HG03354 (cell line): Measurements from ENCODE around the gene GLYR1.
A peak's percentile ranks its signal among the peaks of the same experiment; 100 is the strongest.
"Not testable (repeated sequence)": the region's sequence is repeated elsewhere in the genome, so short reads cannot be mapped to it uniquely, and the experiment has no call there.

ENCODE experiments used
- ATAC-seq: cut with Tn5 transposase; IDR thresholded peaks from one replicate; pipeline ENCODE4 v1.9.1; 2021; ENCODE audit warnings: mild to moderate bottlenecking; ENCODE audit not compliant: unreplicated experiment, poor library complexity, severe bottlenecking

GLYR1 gene

GRCh38 chr16:4846901-4847773 lies at the start of gene GLYR1, which contains the start of gene UBN1:
TSS of gene GLYR1 (minus strand) at chr16:4847288. CDS start at chr16:4847265, 23 bp downstream.
TSS of gene UBN1 (plus strand) at chr16:4847481. CDS start at chr16:4852918, 5,437 bp downstream.
- ATAC-seq: peak; percentile 88

DNA sequence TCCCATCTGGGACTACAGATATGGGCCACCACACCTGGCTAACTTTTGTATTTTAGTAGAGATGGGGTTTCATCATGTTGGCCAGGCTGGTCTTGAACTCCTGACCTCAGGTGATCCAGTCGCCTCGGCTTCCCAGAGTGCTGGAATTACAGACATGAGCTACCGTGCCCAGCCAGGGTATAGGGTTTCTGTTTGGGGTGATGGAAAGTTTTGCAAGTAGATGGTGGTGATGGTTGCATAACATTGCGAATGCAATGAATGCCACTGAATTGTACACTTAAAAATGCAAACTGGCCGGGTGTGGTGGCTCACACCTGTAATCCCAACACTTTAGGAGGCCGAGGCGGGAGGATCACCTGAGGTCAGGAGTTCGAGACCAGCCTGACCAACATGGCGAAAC lies 49.7 kb upstream of the GLYR1 start:
- ATAC-seq: not testable (repeated sequence)

DNA sequence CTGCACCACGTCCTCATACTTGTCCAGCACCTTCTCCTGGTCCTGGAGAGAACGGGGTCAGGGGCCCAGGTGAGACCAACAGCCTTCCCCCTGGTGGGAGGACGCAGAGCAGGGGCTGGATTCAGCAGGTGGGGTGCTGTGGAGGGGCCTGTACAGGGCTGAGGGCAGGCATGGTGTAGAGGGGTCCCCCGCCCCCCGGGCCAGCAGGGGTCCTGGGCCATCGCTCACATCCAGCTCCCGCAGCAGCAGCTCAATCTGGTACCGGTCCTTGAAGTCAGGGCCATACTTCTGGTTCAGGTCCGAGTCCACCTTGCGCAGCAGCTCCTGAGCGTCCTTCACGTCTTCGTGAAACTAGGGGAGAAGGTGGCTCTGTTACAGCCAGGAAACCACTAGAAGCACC lies 48.3 kb upstream of the GLYR1 start:
- ATAC-seq: no peak

DNA sequence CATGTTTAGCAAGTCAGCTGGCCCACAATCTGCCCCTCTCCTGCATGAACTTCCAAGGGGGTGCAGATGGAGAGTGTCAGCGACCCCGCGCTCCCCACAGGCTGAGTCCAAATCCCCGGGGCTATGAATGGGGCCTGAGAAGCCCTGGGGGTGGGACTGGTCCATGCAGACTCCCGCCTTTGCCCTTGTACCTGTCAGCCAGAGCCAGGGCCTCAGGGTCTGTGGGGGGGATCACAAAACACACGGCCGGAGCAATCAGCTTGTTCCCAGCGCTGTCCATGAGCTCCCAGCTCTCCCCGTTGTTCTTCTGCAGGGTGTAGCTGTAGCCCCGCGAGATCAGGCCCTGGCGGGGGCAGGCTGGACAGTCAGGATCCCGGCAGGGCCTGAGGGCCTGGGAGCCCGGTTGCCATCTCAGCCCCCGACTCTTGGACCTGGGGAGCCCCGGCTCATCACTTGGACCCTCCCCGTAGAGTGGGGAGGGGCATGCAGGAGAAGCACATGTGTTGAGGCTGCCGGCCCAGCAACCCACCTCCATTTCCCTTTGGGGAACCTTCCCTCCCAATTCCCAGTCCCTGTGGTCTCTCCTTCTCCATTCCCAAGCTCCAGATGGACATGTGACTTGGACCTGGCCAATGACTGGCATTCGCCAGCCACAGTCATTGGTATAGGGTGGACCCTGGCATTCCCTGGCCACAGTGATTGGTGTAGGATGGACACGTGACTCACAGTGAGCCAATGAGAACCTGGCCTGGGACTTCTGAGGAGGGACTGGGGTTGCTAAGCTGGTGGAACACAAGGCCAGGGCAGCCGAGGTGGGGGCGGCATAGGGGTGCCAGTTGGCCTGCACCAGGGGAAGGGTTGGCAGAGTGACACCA lies 47.4 kb upstream of the GLYR1 start:
- no peak for ATAC-seq

- no peak for ATAC-seq
Observed at GRCh38 chr16:4893103-4893862, 46.2 kb upstream of the GLYR1 start.

DNA sequence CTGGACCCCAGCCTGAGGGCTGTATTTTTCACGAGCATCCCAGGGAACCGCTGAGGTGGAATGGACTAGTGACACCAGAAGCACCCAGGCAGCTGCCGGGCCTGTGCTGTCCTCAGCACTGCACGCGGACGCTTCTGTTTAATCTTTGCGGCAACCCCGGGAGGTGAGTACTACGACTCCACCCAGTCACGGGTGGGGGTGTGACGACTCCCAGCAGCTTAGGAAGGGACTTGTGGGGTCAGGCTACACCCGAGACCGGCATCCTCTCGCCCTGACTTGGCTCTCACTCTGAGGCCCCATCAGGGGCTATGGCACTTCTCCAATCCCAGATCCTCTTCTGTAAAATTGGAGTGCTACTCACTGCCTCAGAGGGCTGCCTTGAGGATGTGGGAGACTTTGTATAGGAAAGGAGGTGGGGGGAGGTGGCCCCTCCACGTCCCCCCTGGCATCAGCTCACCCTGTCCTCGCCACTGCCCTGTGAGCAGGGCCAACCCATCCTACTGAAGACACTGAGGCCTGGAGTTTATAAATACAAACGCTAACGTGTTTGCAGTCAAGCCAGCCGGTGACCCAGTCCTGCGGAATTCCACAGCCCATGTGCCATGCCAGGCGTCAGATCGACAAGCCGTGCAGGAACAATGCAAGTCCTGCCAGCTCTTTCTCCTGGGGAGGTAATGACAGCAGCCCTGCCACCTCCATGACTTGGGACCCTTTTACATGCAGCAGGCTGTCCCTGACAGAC lies 45.4 kb upstream of the GLYR1 start:
- ATAC-seq: no peak

DNA sequence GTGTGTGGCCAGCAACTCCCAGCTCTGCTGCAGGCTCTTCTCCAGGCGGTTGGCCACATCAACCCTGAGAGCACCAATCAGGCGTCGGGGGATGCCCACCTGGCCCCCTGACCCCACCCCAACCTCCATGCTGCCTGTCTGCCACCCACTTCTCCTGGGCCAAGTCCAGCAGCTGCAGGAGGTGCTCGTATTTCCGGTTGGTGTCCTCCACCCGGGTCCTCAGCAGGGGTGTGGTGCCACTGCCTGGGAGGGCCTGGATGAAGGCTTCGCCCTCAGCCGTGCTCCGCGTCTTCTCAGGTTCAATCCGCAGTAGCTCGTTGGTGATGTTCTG lies 44.8 kb upstream of the GLYR1 start:
- no peak for ATAC-seq

DNA sequence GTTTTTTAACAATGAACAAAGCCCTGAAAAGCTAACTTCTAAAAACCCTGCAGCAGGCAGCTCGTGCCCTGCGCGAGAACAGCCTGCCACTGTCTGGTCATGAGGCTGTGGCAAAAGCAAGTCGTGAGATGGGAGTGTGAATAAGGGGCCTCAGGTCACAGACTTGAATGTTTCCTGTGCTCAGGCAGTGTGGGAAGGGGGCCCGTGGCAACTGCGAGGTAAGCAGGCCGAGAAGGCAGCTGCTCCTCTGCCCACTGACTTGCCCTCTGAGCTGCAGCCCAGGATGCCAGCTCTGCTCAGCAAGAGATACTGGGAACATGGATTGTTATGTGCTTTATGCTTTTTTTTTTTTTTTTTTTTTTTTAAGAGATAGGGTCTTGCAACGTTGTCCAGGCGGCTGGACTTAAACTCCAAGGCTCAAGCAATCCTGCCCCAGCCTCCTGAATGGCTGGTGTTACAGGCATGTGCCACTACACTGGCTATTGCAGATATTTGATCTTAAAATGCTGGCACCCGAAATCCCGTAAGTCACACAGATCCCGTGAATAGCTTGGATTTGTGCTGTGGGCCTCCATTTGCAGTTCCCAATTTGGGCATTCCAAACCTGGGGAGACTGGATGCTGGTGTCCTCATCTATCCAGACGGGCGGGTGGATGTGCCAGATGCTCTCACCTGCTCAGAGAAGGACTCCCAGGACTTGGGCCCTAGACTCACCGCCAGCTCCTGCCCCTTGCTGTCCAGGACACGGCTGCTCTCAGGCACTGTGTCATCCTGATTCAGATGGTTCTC lies 44.2 kb upstream of the GLYR1 start:
- ATAC-seq: no peak

DNA sequence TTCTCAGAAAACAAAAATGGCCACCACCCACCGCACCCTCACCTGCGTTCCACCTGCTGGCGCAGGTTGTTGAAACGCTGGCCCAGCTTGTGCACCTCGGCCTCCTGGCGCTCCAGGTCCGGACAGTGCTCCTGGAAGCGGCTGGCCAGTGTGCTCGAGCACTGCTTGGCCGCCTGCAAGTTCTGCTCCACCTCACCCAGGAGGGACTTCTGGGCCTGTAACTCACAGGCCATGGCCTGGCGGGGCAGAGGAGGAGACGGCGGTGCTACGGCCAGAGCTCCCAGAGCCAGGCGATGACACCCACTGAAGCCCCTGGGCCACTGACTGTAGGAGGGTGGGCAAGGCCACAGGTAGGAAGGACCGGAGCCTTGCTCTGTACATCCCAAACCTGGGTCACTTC lies 43.6 kb upstream of the GLYR1 start:
- ATAC-seq: no peak

DNA sequence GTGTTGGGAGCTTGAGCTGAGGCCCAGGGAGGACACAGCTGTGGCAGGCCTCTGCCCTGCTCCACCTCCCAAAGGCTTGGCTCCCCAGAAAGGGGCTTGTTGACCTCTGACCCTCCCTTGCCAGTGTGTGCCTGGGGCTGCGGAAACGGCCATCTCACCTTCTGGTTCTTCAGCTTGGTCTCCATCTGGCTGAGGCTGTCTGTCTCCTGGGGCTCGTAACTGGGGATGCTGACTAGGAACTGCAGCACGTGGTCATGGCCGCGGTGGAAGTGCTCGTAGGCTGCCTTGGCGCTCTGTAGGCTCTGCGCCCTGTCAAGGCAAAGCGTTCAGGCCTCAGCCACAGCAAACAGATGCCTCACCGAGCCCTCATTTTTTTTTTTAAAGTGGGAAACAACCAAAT lies 42.9 kb upstream of the GLYR1 start:
- ATAC-seq: no peak

DNA sequence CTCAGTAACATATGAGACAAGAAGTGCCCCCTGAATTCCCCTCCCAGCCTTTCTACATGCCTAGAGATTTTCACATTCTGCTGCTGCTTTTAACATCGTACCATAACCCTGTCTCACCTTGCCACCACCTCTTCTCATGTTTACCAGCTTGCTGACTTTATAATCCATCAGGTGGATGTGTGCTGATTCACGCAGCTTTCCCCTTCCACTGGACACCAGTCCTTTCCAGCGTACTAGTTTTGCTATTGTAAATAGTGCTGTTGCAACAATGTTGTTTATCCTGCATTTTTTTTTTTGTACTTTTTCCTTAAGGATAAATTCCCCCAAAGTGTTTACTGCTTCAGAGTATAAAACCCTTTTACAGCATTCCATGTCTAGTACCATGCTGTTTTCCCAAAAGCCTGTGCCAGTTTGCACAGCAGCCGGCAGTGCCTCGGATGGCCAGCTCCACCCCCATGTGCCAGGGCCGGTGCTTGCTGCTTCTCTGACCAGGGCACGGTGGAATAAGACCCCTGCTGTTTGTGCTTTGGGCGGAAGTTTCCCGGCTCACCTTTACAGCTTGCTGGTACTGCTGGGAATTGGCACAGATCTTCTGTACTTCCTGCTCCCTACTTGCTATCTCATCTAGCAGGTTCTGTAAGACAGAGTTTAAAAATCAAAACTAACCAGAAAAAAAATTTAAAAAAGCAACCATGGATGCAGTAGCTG lies 41.5 kb upstream of the GLYR1 start:
- ATAC-seq: no peak

- no peak for ATAC-seq
Observed at GRCh38 chr16:4886151-4886550, 39.1 kb upstream of the GLYR1 start.

DNA sequence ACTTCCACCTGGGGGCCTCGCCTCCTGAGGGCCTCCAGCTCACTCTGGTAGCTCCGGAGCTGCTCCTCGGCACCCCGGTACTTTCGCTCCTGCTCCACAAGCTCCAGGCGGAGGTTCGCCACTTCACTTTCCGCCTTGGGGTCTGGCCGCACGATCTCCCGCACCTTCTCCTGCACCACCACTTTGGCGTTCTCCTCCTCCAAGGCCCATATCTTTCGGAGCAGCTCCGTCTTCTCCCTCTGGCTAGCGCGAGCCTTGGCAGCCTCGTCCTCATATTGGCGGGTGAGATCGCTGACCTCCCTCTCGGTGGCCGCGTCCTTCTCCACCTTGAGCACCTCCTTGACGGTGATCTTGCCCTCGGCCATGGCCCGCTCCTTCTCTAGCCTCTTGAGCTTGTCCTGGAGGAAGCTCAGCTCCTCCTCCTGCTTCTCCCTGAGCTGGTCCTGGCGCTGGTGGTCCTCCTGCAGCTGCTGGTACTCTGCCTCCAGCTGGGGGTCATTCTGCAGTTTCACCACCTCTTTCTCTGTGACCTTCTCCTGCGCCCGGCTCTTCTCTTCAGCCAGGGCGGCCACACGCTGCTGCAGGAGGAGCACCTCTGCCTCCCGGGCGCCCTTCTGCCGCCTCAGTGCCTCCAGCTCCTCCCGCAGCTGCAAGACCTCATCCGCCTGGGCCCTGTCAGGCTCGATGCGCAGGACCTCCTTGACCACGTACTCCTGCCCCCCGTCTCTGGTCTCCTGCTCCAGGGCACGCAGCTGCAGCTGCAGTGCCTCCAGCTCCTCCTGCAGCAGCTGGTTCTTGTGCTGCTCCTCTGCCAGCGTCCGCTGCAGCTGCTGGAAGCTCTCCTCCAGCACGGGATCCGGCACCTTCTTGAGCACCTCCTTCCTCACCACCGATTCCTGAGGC lies 38.1 kb upstream of the GLYR1 start:
- no peak for ATAC-seq

GRCh38 chr16:4884209-4884608 lies 37.1 kb upstream of the GLYR1 start:
- no peak for ATAC-seq

- ATAC-seq: no peak
Observed at GRCh38 chr16:4883501-4883900, 36.4 kb upstream of the GLYR1 start.

DNA sequence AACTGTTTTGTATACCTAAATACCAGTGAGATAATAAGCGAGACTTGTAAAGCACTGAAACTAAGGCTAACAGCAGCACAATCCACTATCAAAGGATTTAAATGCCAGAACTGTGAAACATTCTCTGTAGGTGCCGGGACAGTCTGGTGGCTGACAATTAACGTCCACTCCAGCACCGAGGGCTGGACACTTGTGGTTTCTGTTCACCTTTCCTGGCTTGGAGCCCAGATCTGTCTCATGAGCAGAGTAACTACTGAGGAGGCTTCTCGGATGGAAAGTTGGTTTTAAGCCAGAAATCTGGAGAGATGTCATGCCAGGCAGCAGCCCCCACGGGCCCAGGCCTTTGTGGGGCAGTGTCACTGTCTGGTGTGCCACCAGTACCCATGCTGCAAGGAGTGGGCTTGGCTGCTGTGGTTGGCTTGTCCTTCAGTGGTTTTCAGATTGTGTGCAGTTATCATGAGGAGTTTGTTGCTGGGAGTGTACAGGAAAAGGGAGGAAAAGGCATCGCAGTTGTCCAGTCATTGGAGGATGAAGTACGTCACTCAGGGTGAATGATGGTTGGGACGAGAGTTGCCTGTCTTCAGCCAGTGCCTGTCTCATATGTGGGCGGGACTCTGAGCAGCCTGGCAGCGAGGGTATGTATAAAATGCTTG lies 35.7 kb upstream of the GLYR1 start:
- no peak for ATAC-seq
